Activated naive CD4-positive, alpha-beta T cell (primary cell): ENCODE measurements around the gene RCAN1.

Source experiments
- DNase-seq, 4 experiments: peaks; one replicate each; lab custom pipeline; 2025; lab: John Stamatoyannopoulos, UW

The RCAN1 gene

GRCh38 chr21:34537838-34538237 is 77.1 kb downstream of the RCAN1 start:
- DNase-seq = no peak

- no peak for DNase-seq
These were observed 78.1 kb downstream of the RCAN1 start for GRCh38 chr21:34536820-34537219.

GRCh38 chr21:34536311-34536710 is 78.6 kb downstream of the RCAN1 start:
- DNase-seq = no peak

- DNase-seq = no peak
These were observed 79.0 kb downstream of the RCAN1 start for GRCh38 chr21:34535886-34536285.

GRCh38 chr21:34534522-34534921 is 80.4 kb downstream of the RCAN1 start:
- no peak for DNase-seq

GRCh38 chr21:34533938-34534337 is 81.0 kb downstream of the RCAN1 start:
- DNase-seq = no peak

- no peak for DNase-seq
These were observed 83.5 kb downstream of the RCAN1 start for GRCh38 chr21:34531399-34531798.

GRCh38 chr21:34530261-34530660 is 84.7 kb downstream of the RCAN1 start:
- no peak for DNase-seq

- no peak for DNase-seq
These were observed 86.8 kb downstream of the RCAN1 start for GRCh38 chr21:34528131-34528561.

GRCh38 chr21:34526618-34527290 is 88.2 kb downstream of the RCAN1 start:
- DNase-seq = no peak

GRCh38 chr21:34526241-34526617 is 88.7 kb downstream of the RCAN1 start:
- no peak for DNase-seq

- DNase-seq = no peak
These were observed 90.0 kb downstream of the RCAN1 start for GRCh38 chr21:34524646-34525601.

GRCh38 chr21:34523019-34523555 is 91.8 kb downstream of the RCAN1 start:
- no peak for DNase-seq

GRCh38 chr21:34522284-34522683 is 92.6 kb downstream of the RCAN1 start:
- no peak for DNase-seq

- no peak for DNase-seq
These were observed 93.4 kb downstream of the RCAN1 start for GRCh38 chr21:34521561-34521960.

GRCh38 chr21:34520764-34521508 is 94.0 kb downstream of the RCAN1 start:
- no peak for DNase-seq

- DNase-seq = no peak
These were observed 94.6 kb downstream of the RCAN1 start for GRCh38 chr21:34520281-34520680.

- DNase-seq = no peak
These were observed 95.2 kb downstream of the RCAN1 start for GRCh38 chr21:34519694-34520093.

- no peak for DNase-seq
These were observed 95.9 kb downstream of the RCAN1 start for GRCh38 chr21:34519016-34519415.

GRCh38 chr21:34518301-34518700 is 96.6 kb downstream of the RCAN1 start:
- no peak for DNase-seq

GRCh38 chr21:34517491-34518245 is 97.2 kb downstream of the RCAN1 start:
- no peak for DNase-seq
